Urothelium cell line (cell line): ENCODE data around the gene PCSK2.
A peak's percentile ranks its signal among the peaks of the same experiment; 100 is the strongest.

Experiments used
- DNase-seq: peaks from one replicate; pipeline ENCODE4 v3.0.0; 2011; ENCODE audit warnings: low spot score, mixed read lengths
- FAIRE-seq: peaks from 2 replicates; lab custom pipeline; 2011; peaks lifted over from hg19 to GRCh38; lab: Jason Lieb, UNC

Gene PCSK2

DNA sequence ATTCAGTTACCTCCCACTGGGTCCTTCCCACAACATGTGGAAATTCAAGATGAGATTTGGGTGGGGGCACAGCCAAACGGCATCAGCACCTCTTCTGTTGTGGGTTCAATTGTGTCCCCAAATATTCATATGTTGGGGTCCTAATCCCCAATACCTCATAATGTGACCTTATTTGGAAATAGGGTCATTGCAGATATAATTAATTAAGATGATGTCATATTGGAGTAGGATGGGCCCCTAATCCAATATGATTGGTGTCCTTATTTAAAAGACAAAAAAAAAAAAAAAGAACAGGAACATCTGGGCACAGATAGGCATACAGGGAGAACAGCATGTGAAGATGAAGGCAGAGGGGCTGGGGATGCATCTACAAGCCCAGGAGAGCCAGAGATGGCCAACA lies 214.9 kb downstream of the PCSK2 start:
- FAIRE-seq, result no peak

DNA sequence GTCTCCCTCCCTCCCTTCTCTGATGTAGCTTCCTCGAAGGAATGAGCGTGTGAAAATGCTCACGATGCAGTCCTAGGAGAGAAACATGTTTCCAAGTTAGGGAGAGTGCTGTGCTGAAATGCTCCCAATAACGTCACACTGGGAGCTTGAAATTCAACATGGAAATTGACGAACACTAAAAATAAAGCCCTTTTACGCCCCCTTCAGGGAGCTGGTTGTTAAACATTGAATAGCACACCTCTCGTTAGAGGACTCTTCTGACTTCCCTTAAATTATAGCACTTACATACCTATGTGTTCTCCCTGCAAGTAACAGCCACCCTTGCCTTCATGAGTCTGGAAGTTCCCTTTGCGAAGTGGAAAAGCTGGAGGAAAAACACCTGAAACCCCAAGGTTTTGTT lies 215.7 kb downstream of the PCSK2 start:
- no peak for FAIRE-seq
- DNase-seq, result no peak

More for the DNA sequence above, 214.9 kb downstream of the PCSK2 start:
- no peak for DNase-seq

GRCh38 chr20:17443131-17443858 lies 216.5 kb downstream of the PCSK2 start:
- FAIRE-seq (no peak), DNase-seq (no peak)

- DNase-seq (no peak), FAIRE-seq (no peak)
Measured at GRCh38 chr20:17444091-17444490, 217.3 kb downstream of the PCSK2 start.

DNA sequence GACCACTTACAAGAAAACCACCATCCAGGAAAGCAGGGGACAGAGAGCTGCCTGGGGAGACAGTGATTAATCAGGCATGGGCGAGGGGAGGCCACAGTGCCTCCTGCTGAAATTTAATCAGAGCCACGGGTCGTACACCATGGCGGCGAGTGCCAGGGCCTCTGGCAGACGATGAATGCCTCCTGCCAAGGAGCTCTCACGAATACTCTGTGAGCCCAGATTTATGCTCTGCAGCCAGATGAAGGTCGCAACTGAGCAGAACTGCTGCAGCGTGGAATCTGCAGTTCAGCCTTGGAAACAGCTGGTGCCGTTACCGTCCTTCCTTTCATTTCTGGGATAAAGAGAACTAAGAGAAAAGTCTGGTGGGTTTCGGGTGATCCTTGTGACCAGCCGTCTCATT lies 218.7 kb downstream of the PCSK2 start:
- DNase-seq, result no peak
- no peak for FAIRE-seq

DNA sequence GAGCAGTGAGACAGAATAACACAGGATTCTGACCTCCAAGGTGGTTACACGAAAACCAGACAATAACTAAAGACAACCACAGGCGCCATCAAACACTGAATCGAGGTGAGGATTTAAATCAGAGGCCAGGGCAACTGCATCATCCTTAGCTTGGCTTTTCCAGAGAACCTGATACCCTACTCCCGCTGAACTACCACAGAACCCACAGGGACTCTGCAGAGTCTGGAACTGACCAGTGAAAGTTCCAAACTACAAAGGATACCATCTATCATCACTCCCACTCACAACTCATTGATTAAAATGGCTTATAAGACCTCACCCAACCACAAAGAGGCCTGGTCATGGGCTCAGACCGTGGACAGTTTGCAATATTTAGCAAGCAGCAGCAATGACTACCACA lies 219.3 kb downstream of the PCSK2 start:
- no peak for FAIRE-seq
- DNase-seq, result no peak

GRCh38 chr20:17448071-17448470 lies 221.2 kb downstream of the PCSK2 start:
- no peak for DNase-seq
- FAIRE-seq, result no peak

DNA sequence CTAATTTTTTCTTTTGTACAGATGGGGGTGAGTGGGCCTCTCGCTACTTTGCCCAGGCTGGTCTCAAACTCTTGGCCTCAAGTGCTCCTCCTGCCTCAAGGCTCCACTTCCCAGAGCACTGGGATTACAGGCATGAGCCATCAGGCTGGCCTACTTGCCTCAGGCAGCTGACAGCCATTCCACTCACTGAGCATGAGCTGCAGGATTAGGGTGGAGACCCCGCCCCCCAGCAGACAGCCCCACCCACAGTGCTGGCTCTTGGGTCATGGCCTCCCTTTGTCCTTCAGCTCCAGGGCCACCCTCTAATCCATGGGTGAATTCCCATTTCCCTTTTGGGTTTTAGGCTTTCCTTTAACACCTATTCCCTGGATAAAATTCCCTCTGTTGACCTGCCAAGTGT lies 222.2 kb downstream of the PCSK2 start:
- FAIRE-seq, result no peak
- no peak for DNase-seq

- no peak for FAIRE-seq
- no peak for DNase-seq
Measured at GRCh38 chr20:17452441-17452840, 225.6 kb downstream of the PCSK2 start.

GRCh38 chr20:17453592-17453991 lies 226.8 kb downstream of the PCSK2 start:
- FAIRE-seq (no peak), DNase-seq (no peak)

- no peak for FAIRE-seq
Measured at GRCh38 chr20:17456279-17456678, 229.4 kb downstream of the PCSK2 start.

GRCh38 chr20:17457079-17457478 lies 230.2 kb downstream of the PCSK2 start:
- FAIRE-seq (no peak), DNase-seq (no peak)

More at GRCh38 chr20:17456279-17456678, 229.4 kb downstream of the PCSK2 start:
- no peak for DNase-seq

GRCh38 chr20:17457588-17458190 lies 230.8 kb downstream of the PCSK2 start:
- FAIRE-seq (no peak), DNase-seq (no peak)

DNA sequence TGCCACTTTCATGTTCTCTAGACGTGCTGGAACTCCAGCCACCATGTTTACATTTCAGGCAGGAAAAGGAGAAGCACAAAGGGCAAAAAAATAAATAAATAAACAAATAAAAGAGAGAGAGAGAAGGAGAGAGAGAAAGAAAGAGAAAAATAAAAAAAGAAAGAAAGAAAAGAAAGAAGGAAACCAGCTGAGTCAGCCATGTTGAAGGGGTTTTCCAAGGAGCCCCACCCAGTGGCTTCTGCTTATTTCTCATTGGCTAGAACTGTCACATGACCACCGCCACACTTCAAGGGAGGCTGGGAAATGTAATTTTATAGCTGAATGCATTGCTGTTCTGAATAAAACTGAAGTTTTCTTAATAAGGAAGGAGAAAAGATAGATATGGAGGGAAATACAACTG lies 233.3 kb downstream of the PCSK2 start:
- DNase-seq, result no peak
- FAIRE-seq, result no peak

GRCh38 chr20:17461941-17462340 lies 235.1 kb downstream of the PCSK2 start:
- FAIRE-seq (no peak), DNase-seq (no peak)

GRCh38 chr20:17463711-17464110 lies 236.9 kb downstream of the PCSK2 start:
- no peak for FAIRE-seq

DNA sequence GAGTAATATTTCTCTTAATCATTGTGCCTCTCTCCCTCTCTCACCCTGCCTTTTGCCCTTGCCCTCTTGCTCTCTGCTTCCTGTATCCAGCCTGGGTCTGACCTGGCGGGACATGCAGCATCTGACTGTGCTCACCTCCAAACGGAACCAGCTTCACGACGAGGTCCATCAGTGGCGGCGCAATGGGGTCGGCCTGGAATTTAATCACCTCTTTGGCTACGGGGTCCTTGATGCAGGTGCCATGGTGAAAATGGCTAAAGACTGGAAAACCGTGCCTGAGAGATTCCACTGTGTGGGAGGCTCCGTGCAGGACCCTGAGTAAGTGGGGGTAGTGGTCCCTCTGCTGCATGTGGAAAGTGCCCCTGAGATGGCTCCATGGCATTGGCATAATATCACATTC lies 238.4 kb downstream of the PCSK2 start:
- FAIRE-seq, result no peak
- DNase-seq, result no peak

More at GRCh38 chr20:17463711-17464110, 236.9 kb downstream of the PCSK2 start:
- DNase-seq, result no peak

- FAIRE-seq (no peak), DNase-seq (no peak)
Measured at GRCh38 chr20:17466641-17467040, 239.8 kb downstream of the PCSK2 start.

- DNase-seq (no peak), FAIRE-seq (no peak)
Measured at GRCh38 chr20:17467120-17467655, 240.3 kb downstream of the PCSK2 start.

DNA sequence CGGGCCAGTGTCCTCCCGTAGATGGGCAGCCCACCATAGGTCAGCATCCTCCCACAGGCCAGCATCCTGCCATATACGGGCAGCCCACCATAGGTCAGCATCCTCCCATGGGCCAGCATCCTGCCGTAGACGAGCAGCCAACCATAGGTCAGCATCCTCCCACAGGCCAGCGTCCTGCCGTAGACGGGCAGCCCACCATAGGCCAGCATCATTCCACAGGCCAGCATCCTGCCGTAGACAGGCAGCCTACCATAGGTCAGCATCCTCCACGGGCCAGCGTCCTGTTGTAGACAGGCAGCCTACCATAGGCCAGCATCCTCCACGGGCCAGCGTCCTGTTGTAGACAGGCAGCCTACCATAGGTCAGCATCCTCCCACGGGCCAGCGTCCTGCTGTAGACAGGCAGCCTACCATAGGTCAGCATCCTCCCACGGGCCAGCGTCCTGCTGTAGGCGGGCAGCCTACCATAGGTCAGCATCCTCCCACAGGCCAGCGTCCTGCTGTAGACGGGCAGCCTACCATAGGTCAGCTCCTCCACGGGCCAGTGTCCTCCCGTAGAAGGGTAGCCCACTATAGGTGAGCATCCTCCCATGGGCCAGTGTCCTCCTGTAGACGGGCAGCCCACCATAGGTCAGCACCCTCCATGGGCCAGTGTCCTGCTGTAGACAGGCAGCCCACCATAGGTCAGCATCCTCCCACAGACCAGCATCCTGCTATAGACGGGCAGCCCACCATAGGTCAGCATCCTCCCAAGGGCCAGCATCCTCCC lies 241.4 kb downstream of the PCSK2 start:
- DNase-seq (no peak), FAIRE-seq (peak; percentile 32)

DNA sequence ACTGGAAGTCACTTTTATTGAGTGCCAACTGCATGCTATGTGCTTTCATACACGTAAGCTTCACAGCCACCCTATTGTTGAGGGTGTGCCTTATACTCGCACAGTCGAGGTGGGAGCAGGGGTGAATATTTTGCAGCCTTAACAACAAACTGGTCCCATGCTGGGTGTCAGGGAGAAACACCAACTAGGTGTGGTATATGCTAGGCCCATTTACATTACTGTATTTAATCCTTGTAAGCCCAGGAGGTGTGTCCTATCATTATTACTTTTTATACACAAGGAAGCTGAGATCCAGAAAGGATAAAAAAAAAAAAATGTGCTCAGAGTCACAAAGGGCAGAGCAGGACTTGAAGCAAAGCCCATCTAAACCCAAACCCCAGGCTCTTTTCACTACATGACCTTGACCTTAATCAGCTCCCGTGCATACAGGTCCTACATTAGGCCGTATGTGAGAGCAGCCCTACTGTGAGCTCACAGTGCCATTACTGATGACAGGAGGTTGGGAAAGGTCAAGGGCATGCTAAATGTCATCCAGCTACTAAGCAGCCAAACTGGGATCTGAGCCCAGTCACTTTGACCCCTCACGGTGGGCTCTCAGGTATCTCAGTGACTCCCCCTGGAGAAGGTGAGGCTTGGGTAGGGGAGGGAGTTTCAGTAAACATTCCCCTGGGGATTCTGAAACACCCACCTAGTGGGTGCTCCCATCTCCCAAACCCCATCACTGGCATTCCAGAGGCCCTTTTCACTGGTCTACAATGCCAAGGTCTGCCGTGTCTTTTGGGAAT lies 242.6 kb downstream of the PCSK2 start:
- FAIRE-seq, result no peak
- DNase-seq, result no peak
